ENCODE data around the gene DEAF1.

DNA sequence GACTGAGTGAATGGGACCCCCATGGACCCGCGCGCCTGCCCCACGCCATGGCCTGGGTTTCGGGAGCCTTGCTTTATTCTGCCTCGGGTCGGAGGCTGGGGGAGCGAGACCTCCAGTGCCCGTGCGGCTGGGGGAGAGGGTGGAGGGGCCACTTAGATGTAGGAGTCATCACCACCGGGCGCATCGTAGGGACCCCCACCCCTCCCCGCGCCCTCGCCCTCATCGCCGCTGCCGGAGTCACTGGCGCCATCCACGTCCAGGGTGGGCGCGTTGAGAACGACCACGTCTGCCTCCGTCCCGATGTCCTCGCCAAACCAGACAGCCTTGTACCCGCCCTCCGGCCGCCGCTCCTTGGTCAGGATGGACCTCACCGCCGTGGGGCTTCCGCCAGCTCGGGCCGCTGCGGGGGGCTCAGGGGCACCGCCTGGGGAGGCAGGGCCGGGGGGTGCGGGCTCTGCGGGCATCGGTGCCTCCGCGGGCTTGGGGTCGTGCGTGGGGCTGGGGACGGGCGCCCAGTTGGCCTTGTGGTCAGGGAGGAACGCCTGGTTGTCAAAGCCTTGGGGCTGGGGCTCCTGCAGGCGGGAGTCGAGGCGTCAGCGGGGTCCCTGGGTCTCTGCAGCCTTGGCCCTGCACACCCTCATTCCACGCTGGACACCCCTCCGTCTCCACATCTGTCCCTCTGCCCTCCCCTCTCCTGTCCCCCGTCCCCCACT, 77.7 kb downstream of the DEAF1 start:
- TF ChIP-seq, protein P1, sequence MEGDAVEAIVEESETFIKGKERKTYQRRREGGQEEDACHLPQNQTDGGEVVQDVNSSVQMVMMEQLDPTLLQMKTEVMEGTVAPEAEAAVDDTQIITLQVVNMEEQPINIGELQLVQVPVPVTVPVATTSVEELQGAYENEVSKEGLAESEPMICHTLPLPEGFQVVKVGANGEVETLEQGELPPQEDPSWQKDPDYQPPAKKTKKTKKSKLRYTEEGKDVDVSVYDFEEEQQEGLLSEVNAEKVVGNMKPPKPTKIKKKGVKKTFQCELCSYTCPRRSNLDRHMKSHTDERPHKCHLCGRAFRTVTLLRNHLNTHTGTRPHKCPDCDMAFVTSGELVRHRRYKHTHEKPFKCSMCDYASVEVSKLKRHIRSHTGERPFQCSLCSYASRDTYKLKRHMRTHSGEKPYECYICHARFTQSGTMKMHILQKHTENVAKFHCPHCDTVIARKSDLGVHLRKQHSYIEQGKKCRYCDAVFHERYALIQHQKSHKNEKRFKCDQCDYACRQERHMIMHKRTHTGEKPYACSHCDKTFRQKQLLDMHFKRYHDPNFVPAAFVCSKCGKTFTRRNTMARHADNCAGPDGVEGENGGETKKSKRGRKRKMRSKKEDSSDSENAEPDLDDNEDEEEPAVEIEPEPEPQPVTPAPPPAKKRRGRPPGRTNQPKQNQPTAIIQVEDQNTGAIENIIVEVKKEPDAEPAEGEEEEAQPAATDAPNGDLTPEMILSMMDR (conservative IDR thresholded peaks at IDR 0.05; ENCODE audit: low read depth, low read length): no peak
- no peak for TF ChIP-seq EZH2 (IDR thresholded peaks at IDR 0.05; ENCODE audit: low read length, unreplicated experiment)

All from PC-3 (cell line).